Caco-2 (cell line): ENCODE data around the gene DIP2A. TPM values are rescaled to one million over a fixed set of nuclear protein-coding genes. Genes with fewer than 3 reads are reported as not detected.

Experiments
- BruUV-seq: library from RNA; stranded (reverse); fragments of 400-500 nt; replicated peaks from 2 replicates; lab custom pipeline; 2021; lab: Mats Ljungman, UMichigan
- CTCF ChIA-PET: fragments of 300-600 bp; sonication (Branson Sonifier 250); formaldehyde crosslinking; loops from one replicate; lab custom pipeline; 2022; ENCODE audit warnings: antibody characterized with exemption; lab: Charles Lee
- POLR2A ChIA-PET: fragments of 300-600 bp; sonication (Branson Sonifier 250); formaldehyde crosslinking; loops from one replicate; lab custom pipeline; 2022; ENCODE audit warnings: antibody characterized with exemption; lab: Charles Lee
- DNase-seq, 2 experiments: peaks; one replicate each; pipeline versions ENCODE4 v3.0.0 to v3.0.0-alpha.2; 2020 to 2022
- H3K27me3 ChIP-seq: replicated peaks from 2 replicates; pipeline ENCODE4 v1.6.0; 2011; ENCODE audit warnings: low read length; ENCODE audit not compliant: control insufficient read depth, insufficient read depth
- H3K36me3 ChIP-seq: 2 replicates; pipeline ENCODE4 v1.5.1; 2011; ENCODE audit warnings: low read length; ENCODE audit not compliant: control insufficient read depth, insufficient read depth
- H3K4me1 ChIP-seq: fragments of 250-450 bp; sonication (Bioruptor Pico); 2 replicates; pipeline ENCODE4 v1.5.1; 2020; ENCODE audit warnings: mild to moderate bottlenecking
- H3K4me3 ChIP-seq: 2 replicates; pipeline ENCODE4 v1.5.1; 2011; ENCODE audit warnings: low read depth, mild to moderate bottlenecking, control low read depth, low read length
- H3K9me3 ChIP-seq: fragments of 250-450 bp; sonication (Bioruptor Pico); 2 replicates; pipeline ENCODE4 v1.5.1; 2020; ENCODE audit warnings: mild to moderate bottlenecking, moderate library complexity
- H3K27ac Mint-ChIP-seq: one replicate; pipeline ENCODE4 v1.8.0; 2022; ENCODE audit warnings: mixed read lengths; ENCODE audit not compliant: unreplicated experiment
- H3K27me3 Mint-ChIP-seq: one replicate; pipeline ENCODE4 v1.8.0; 2022; ENCODE audit warnings: mixed read lengths; ENCODE audit not compliant: insufficient read depth, unreplicated experiment
- H3K36me3 Mint-ChIP-seq: one replicate; pipeline ENCODE4 v1.8.0; 2022; ENCODE audit warnings: mild to moderate bottlenecking, mixed read lengths; ENCODE audit not compliant: insufficient read depth, unreplicated experiment
- H3K4me1 Mint-ChIP-seq: one replicate; pipeline ENCODE4 v1.8.0; 2022; ENCODE audit warnings: low read depth, mixed read lengths; ENCODE audit not compliant: unreplicated experiment
- H3K4me3 Mint-ChIP-seq: one replicate; pipeline ENCODE4 v1.8.0; 2022; ENCODE audit warnings: mild to moderate bottlenecking, moderate library complexity, mixed read lengths; ENCODE audit not compliant: unreplicated experiment
- H3K9me3 Mint-ChIP-seq: one replicate; pipeline ENCODE4 v1.8.0; 2022; ENCODE audit warnings: mixed read lengths; ENCODE audit not compliant: unreplicated experiment
- CTCF ChIP-seq, 2 experiments: fragments of 200-600 bp in 1 of 2; IDR thresholded peaks; 1 replicate in 1 of 2; 2 replicates in 1 of 2; pipeline versions ENCODE4 v1.5.1 to v1.8.0; 2011 to 2022; ENCODE audit warnings: antibody characterized with exemption in 1 of 2, control low read depth in 1 of 2, inconsistent platforms in 1 of 2, low read depth in 1 of 2, low read length in 1 of 2, mild to moderate bottlenecking in 1 of 2, moderate library complexity in 1 of 2; ENCODE audit not compliant: insufficient read depth in 1 of 2, severe bottlenecking in 1 of 2, unreplicated experiment in 1 of 2
- intact Hi-C: fragments of 100-400 bp; cut with micrococcal nuclease; formaldehyde crosslinking; loops from one replicate; pipeline ENCODE4 v1.10.0; 2022; ENCODE audit not compliant: unreplicated experiment
- total RNA-seq: library from RNA; stranded (reverse); gene quantifications from 2 replicates; pipeline ENCODE4 v1.2.3, GENCODE V29; 2022

The DIP2A gene
- total RNA-seq, 1 experiment from 2014 or later = 44.6 TPM

GRCh38 chr21:46546799-46547198, 88.1 kb downstream of the DIP2A start:
- Mint-ChIP-seq H3K27ac (no peak overlapping the region), H3K9me3 (no peaks in the 10 kb centered on the region), H3K4me3 (no peak overlapping the region), H3K36me3 (peaks cover 45% of the 10 kb centered on the region), H3K27me3 (no peaks in the 10 kb centered on the region), H3K4me1 (no peaks in the 10 kb centered on the region)
- ChIA-PET POLR2A (no interaction called here), CTCF (no interaction called here)
- H3K27me3 ChIP-seq = no peaks in the 10 kb centered on the region
- H3K4me1 ChIP-seq = no peaks in the 10 kb centered on the region
- BruUV-seq = no TSS peak
- intact Hi-C loops = no loop called here
- H3K36me3 ChIP-seq = no peaks in the 10 kb centered on the region; the same call in none of the 2 replicates
- no peaks in the 10 kb centered on the region for H3K9me3 ChIP-seq
- no peak for TF ChIP-seq CTCF (IDR thresholded peaks at IDR 0.05; ENCODE audit: insufficient read depth in 1 of 2, low read depth in 1 of 2, low read length in 1 of 2, severe bottlenecking in 1 of 2, unreplicated experiment in 1 of 2)
- no peak overlapping the region for H3K4me3 ChIP-seq
- no peak for DNase-seq

GRCh38 chr21:46549650-46550049, 91.0 kb downstream of the DIP2A start:
- Mint-ChIP-seq H3K9me3 (no peaks in the 10 kb centered on the region), H3K27ac (no peak overlapping the region), H3K4me1 (no peaks in the 10 kb centered on the region), H3K27me3 (no peaks in the 10 kb centered on the region), H3K36me3 (peaks cover 27% of the 10 kb centered on the region), H3K4me3 (no peak overlapping the region)
- TF ChIP-seq CTCF (IDR thresholded peaks at IDR 0.05; ENCODE audit: insufficient read depth in 1 of 2, low read depth in 1 of 2, low read length in 1 of 2, severe bottlenecking in 1 of 2, unreplicated experiment in 1 of 2) = no peak
- no peaks in the 10 kb centered on the region for H3K4me1 ChIP-seq
- H3K9me3 ChIP-seq = no peaks in the 10 kb centered on the region
- CTCF ChIA-PET = no interaction called here
- no peak overlapping the region for H3K4me3 ChIP-seq
- POLR2A ChIA-PET = no interaction called here
- no peaks in the 10 kb centered on the region for H3K27me3 ChIP-seq
- H3K36me3 ChIP-seq = no peaks in the 10 kb centered on the region; the same call in 1 of the 2 replicates
- no TSS peak for BruUV-seq
- no peak for DNase-seq
- intact Hi-C loops = no loop called here

GRCh38 chr21:46550116-46550941, 91.6 kb downstream of the DIP2A start:
- no peak for DNase-seq
- no peak for TF ChIP-seq CTCF (IDR thresholded peaks at IDR 0.05; ENCODE audit: insufficient read depth in 1 of 2, low read depth in 1 of 2, low read length in 1 of 2, severe bottlenecking in 1 of 2, unreplicated experiment in 1 of 2)
- no peaks in the 10 kb centered on the region; the same call in 1 of the 2 replicates for H3K36me3 ChIP-seq
- no peaks in the 10 kb centered on the region for H3K4me1 Mint-ChIP-seq
- ChIA-PET POLR2A (no interaction called here), CTCF (no interaction called here)
- H3K27me3 Mint-ChIP-seq = no peaks in the 10 kb centered on the region
- intact Hi-C loops = no loop called here
- H3K4me3 Mint-ChIP-seq = no peak overlapping the region
- no peaks in the 10 kb centered on the region for H3K4me1 ChIP-seq
- no TSS peak for BruUV-seq
- no peaks in the 10 kb centered on the region for H3K9me3 ChIP-seq
- no peaks in the 10 kb centered on the region for H3K9me3 Mint-ChIP-seq
- peaks cover 20% of the 10 kb centered on the region for H3K36me3 Mint-ChIP-seq
- no peaks in the 10 kb centered on the region for H3K27me3 ChIP-seq
- H3K27ac Mint-ChIP-seq = no peak overlapping the region
- H3K4me3 ChIP-seq = no peak overlapping the region
